Stimulated activated CD4-positive, alpha-beta T cell treated with anti-CD3 and anti-CD28 coated beads, Interleukin-1b, Interleukin-23, amount 100 ng/mL, for 1 hour (primary cell): Measurements from ENCODE around the gene INTS11.

ENCODE experiments used
- DNase-seq, 2 donors: peaks; one replicate each; pipeline ENCODE4 v3.0.0-alpha.2; 2020; ENCODE audit warnings: low read depth in 2 of 2

INTS11 gene

GRCh38 chr1:1343811-1344421 lies 19.5 kb upstream of the INTS11 start:
- no peak for DNase-seq

DNA sequence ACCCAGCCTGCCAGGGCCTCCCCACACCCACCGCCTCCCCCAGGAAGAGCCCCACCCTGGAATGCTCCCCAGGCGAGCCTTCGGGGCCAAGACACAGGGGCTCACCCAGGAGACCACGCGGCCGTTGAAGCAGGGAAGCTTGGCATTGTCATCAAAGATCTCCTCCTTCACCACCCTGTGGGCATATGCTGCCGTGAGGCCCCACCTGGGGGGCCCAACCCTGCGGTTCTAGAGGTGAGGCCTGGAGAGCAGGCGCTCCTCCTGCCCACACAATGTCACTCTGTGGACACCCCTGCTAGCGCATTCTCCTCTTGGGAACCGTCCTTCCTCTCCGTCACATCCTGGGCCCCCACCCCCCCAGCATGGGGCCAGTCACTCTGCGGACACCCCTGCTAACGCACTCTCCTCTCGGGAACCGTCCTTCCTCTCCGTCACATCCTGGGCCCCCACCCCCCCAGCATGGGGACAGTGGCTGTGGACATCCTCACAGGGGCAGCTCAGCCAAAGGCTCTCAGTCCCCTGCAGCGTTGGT lies 18.2 kb upstream of the INTS11 start:
- no peak for DNase-seq

DNA sequence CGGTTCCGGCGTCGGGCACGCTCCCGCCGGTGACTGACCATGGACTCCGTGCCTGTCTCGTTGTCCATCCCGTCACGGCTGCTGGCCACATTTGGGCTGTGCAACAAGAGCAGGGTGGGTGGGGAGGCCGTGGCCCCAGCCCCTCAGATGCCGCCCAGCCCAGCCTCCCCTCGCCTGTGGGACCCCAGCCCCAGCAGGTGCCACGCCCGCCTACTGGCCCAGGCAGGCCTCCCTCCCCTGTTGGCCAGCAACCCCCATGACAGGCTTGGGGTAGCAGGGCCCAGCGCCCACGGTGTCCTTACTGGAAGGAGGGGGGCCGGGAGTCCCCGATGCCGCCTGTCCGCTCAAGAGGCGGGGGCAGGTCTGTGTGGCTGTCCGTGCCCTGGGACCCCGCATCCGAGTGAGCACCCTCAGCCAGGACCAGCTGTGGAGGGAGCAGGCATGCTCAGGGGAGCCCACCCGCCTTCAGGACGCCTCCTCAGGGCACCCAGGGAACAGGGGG lies 17.7 kb upstream of the INTS11 start:
- no peak for DNase-seq

- no peak for DNase-seq
Measured at GRCh38 chr1:1341549-1342021, 17.1 kb upstream of the INTS11 start.

GRCh38 chr1:1340791-1341548 lies 16.5 kb upstream of the INTS11 start:
- no peak for DNase-seq

DNA sequence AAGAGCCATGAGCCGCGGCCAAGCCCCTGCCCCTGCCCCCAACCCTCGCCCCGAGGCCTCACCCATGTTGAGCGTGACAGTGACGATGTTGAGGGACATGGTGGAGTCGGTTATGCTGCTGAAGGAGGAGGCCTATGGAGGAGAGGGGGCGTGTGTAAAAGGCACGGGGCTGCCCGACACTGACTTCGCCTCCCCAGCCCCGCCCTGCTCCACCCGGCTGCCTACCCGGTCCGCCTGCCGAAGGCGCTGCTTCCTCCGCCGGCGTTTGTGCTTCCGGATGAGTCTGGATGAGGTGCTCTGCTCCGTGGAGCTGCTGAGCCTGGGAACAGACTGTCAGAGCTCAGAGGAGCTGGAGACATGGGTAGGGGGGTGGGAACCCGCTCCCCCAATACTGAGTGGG lies 15.7 kb upstream of the INTS11 start:
- no peak for DNase-seq

- DNase-seq = no peak
Measured at GRCh38 chr1:1338278-1338677, 13.8 kb upstream of the INTS11 start.

DNA sequence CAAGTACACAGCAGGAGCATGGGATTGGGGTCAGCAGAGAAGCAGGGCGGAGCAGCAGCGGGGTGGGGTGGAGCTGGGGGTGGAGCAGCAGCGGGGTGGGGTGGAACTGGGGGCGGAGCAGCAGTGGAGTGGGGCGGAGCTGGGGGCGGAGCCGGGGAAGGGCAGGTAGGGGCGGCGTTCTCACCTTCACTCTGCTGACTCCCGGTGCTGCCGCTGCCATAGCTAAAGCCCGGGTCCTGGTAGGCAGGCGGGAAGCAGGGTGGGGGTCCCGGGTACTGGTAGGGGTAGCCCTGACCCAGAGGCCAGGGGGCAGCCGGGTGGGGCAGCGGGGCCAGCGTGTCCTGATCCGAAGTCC lies 13.3 kb upstream of the INTS11 start:
- DNase-seq = peak in 1 of 2 donors; percentile 28

- DNase-seq = no peak
Measured at GRCh38 chr1:1336931-1337792, 12.7 kb upstream of the INTS11 start.

DNA sequence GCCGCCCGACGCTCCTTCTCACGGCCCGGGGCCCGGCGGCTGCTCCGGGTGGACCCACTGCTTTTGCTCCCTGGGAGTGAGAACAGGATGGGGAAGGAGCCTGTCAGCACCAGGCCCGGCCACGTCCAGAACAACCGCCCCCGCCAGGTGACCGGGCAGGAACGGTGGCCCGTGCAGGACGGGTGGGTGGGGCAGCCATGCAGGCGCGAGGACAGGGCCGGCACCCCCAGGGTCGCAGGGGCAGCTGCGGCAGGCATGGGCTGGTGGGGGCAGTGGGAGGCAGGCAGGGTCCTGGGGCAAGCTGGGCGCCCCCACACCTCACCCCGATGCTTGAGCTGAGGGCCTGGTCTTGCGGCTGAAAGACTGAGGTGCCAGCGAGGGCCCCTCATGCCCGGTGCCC lies 12.0 kb upstream of the INTS11 start:
- no peak for DNase-seq

DNA sequence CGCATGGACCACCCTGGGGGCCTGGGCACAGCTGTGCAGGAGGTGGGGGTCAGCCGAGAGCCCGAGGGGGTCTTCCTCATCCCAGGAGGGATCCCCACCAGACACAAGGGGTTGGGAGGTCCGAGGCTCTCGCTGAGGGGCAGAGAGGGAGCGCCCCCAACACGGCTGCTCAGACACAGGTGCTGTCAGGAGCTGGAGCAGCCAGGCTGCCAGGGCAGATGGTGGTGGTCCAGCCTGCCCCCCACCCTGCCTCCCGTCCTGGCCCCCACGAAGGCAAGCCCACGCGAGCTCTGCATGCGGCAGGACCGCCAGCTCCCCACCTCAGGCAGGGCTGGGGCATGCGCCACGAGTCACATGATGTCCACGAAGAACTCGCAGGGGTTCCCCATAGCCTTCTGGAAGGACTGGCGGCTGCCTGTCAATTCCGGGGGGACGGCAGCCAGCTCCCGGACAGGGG lies 11.4 kb upstream of the INTS11 start:
- no peak for DNase-seq

GRCh38 chr1:1335283-1335682 lies 10.8 kb upstream of the INTS11 start:
- DNase-seq = no peak

DNA sequence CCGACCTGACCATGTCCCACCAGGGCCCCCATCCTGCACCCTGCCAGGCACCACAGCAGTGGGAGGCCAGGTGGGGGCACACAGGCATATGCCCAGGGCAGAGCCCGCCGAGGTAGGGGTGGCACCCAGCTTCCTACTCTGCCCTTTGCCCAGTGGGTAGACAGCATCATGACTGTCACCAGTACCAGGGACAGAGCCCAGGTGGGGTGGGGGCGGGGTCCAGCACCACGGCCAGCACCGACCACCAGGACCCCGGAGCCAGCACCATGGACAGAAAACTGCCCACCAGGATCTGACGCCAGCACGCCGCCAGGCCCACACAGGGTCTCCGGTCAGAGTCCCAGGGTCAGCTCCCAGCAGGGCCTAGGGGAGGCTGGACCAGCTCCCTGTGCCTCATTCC lies 10.4 kb upstream of the INTS11 start:
- no peak for DNase-seq

DNA sequence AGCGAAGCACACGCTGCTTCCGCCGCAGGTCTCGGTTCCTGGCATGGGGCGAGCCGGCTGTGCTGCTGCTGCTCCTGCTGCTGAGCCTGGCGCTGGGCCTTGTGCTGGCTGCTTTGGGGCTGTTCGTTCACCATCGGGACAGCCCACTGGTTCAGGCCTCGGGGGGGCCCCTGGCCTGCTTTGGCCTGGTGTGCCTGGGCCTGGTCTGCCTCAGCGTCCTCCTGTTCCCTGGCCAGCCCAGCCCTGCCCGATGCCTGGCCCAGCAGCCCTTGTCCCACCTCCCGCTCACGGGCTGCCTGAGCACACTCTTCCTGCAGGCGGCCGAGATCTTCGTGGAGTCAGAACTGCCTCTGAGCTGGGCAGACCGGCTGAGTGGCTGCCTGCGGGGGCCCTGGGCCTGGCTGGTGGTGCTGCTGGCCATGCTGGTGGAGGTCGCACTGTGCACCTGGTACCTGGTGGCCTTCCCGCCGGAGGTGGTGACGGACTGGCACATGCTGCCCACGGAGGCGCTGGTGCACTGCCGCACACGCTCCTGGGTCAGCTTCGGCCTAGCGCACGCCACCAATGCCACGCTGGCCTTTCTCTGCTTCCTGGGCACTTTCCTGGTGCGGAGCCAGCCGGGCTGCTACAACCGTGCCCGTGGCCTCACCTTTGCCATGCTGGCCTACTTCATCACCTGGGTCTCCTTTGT lies 9.2 kb upstream of the INTS11 start:
- DNase-seq = no peak

DNA sequence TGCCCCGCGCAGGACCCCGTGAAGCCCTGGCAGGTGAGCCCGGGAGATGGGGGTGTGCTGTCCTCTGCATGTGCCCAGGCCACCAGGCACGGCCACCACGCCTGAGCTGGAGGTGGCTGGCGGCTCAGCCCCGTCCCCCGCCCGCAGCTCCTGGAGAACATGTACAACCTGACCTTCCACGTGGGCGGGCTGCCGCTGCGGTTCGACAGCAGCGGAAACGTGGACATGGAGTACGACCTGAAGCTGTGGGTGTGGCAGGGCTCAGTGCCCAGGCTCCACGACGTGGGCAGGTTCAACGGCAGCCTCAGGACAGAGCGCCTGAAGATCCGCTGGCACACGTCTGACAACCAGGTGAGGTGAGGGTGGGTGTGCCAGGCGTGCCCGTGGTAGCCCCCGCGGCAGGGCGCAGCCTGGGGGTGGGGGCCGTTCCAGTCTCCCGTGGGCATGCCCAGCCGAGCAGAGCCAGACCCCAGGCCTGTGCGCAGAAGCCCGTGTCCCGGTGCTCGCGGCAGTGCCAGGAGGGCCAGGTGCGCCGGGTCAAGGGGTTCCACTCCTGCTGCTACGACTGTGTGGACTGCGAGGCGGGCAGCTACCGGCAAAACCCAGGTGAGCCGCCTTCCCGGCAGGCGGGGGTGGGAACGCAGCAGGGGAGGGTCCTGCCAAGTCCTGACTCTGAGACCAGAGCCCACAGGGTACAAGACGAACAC lies 8.5 kb upstream of the INTS11 start:
- no peak for DNase-seq

DNA sequence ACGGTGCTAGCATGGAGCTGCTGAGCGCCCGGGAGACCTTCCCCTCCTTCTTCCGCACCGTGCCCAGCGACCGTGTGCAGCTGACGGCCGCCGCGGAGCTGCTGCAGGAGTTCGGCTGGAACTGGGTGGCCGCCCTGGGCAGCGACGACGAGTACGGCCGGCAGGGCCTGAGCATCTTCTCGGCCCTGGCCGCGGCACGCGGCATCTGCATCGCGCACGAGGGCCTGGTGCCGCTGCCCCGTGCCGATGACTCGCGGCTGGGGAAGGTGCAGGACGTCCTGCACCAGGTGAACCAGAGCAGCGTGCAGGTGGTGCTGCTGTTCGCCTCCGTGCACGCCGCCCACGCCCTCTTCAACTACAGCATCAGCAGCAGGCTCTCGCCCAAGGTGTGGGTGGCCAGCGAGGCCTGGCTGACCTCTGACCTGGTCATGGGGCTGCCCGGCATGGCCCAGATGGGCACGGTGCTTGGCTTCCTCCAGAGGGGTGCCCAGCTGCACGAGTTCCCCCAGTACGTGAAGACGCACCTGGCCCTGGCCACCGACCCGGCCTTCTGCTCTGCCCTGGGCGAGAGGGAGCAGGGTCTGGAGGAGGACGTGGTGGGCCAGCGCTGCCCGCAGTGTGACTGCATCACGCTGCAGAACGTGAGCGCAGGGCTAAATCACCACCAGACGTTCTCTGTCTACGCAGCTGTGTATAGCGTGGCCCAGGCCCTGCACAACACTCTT lies 7.7 kb upstream of the INTS11 start:
- DNase-seq = no peak

DNA sequence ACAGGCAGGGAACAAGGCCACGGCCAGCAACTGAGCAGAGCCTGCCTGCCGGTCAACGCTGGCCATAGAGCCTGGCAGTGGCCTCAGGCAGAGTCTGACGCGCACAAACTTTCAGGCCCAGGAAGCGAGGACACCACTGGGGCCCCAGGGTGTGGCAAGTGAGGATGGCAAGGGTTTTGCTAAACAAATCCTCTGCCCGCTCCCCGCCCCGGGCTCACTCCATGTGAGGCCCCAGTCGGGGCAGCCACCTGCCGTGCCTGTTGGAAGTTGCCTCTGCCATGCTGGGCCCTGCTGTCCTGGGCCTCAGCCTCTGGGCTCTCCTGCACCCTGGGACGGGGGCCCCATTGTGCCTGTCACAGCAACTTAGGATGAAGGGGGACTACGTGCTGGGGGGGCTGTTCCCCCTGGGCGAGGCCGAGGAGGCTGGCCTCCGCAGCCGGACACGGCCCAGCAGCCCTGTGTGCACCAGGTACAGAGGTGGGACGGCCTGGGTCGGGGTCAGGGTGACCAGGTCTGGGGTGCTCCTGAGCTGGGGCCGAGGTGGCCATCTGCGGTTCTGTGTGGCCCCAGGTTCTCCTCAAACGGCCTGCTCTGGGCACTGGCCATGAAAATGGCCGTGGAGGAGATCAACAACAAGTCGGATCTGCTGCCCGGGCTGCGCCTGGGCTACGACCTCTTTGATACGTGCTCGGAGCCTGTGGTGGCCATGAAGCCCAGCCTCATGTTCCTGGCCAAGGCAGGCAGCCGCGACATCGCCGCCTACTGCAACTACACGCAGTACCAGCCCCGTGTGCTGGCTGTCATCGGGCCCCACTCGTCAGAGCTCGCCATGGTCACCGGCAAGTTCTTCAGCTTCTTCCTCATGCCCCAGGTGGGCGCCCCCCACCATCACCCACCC lies 6.9 kb upstream of the INTS11 start, which contains the start of gene TAS1R3:
Gene TAS1R3, plus strand, starts transcription at position 213 of the 898 bp plus-strand sequence. Its CDS starts 66 bp downstream, at position 279.
- no peak for DNase-seq

DNA sequence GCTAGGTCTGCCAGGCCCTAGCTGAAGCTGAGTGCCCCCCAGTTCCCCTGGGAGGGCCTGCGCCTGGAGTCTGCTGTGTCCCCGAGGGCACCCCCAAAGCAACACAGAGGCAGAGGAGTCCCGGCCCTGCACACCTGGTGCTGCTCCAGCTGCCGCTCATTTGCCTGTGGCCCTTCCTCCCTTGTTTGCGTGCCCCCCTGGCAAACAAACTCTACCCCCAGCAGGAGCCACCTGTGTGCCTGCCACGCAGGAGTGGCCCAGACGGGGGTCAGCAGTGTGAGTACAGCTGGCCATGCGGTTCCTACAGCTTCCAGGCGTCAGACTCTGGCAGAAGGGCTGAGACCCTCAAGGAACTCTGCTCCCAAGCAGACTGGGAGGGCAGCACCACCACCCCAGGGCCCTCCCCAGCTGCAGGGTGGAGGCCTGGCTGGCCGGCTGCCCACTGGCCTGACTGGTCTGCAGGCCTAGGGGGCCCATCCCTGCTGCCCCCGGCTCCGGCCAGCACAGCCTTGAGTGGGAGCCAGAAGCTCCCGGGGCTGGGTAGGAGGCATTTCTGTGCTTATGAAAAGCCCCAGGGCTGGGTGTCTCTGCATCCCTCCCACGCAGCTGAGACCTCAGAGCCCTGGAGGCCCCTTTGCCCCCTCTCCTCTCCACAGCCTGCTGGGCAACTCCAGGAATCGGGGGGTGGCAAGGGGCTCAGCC lies 6.1 kb upstream of the INTS11 start:
- DNase-seq = no peak
